Prostate gland (tissue), 2 donors: ENCODE measurements around the gene CTNNBIP1.

Source experiments
- CTCF ChIP-seq, 4 experiments: fragments of 200-600 bp in 2 of 4; fragments of 450-650 bp in 2 of 4; sonication (generic) in 2 of 4; IDR thresholded peaks; 1 replicate in 3 of 4; 2 replicates in 1 of 4; pipeline ENCODE4 v1.5.1; 2016 to 2019; ENCODE audit warnings: antibody characterized with exemption in 4 of 4, mild to moderate bottlenecking in 2 of 4, moderate library complexity in 2 of 4
- POLR2A ChIP-seq: fragments of 450-650 bp; IDR thresholded peaks from one replicate; pipeline ENCODE4 v1.6.1; 2016; ENCODE audit warnings: antibody characterized with exemption, mild to moderate bottlenecking
- POLR2AphosphoS5 ChIP-seq: sonication (generic); formaldehyde crosslinking; IDR thresholded peaks from one replicate; pipeline ENCODE4 v1.6.1; 2017; ENCODE audit warnings: antibody characterized with exemption

GRCh38 chr1:9946315-9946714 is 36.2 kb upstream of the CTNNBIP1 start:
- TF ChIP-seq CTCF (IDR thresholded peaks at IDR 0.05), result no peak
- no peak for TF ChIP-seq POLR2A
- TF ChIP-seq POLR2AphosphoS5, result no peak
